Inflammatory macrophage (primary cell): Measurements from ENCODE around the gene ID1.
A peak's percentile ranks its signal among the peaks of the same experiment; 100 is the strongest.
"Not testable (repeated sequence)": the region's sequence is repeated elsewhere in the genome, so short reads cannot be mapped to it uniquely, and the experiment has no call there.

Experiments used
- DNase-seq, 2 donors: peaks; one replicate each; pipeline ENCODE4 v3.0.0-alpha.2; 2020 to 2022

Gene ID1

DNA sequence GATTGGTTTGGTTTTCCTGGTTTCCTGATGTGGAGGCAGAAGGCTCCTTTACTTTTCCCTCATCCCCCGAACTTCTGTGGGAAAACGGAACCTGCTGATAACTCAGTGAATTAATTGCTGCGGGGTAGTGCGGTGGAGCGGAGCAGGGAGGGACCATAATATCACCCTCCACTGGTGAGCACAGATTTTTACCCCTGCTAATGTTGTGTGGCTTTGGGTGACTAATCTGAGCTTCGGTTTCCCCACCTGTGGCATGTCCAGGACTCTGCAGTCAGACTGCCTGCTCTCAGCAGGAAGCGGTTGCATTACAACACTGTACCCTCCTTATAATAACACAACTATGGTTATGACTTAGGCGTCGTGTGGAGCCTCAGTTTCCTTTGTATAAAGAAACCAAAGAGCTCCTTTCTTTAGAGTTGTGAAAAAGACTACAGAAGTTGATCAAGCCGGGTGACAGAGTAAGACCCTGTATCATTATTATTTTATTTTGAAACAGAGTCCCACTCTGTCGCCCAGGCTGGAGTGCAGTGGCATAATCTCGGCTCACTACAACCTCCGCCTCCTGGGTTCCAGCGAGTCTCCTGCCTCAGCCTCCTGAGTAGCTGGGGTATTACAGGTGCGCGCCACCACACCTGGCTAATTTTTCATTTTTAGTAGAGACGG is 2.2 kb upstream of the ID1 start:
- DNase-seq: no peak

DNA sequence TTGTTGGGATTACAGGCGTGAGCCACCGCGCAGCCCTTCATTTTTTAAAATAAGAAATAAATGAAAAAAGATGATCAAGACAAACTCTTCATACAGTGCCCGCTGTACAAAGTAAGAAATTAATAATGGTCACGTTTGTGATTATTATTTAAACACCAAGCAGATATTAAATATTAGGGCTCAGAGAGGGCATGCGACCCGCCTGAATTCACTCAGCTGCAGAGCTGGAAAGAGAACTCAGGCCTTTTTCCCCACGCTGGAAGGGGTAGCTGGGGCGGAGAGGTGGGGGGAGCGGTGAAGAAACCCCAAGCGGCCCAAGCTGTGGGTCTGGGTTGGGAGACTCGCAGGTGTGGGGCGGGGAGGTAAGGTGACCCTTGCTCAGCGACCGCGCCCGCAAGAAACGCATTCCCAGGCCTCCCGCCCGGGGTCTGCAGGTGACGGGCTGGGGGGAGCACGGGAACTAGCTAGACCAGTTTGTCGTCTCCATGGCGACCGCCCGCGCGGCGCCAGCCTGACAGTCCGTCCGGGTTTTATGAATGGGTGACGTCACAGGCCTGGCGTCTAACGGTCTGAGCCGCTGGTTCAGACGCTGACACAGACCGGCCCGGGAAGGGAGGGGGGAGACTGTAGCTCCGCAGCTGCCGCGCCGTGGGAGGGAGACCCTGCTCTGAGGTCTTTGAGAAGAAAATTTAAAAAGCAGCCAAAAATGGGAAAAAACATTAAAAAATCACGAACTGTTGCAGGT is 1.1 kb upstream of the ID1 start:
- DNase-seq: peak; percentile 67 to 79

DNA sequence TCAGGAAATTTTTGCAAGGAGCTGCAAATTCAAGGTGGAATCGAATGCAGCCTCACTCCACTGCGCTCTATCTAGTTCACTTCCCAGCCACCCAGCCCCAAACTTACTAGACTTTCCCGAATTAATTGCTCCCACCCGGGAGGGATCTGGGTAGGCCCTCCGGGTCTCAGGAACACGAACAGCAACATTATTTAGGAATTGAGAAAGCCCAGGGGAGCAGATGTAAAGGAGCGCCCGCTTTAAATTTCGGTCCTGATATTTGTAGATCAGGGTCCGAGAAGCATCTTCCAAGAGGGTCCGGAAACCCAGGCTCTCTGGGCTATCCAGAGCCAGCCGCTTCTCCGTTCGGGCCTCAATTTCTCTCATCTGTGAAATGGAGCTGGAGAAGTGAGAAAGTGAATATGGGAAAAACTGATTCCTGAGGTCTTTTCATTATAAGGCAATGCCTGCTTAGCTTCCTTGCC is 490 bp upstream of the ID1 start:
- no peak for DNase-seq

- DNase-seq: no peak
These were observed 1.1 kb downstream of the ID1 start for GRCh38 chr20:31605902-31606803.

GRCh38 chr20:31606804-31607639 is 1.9 kb downstream of the ID1 start:
- DNase-seq: no peak

- DNase-seq: no peak
These were observed 2.7 kb downstream of the ID1 start for GRCh38 chr20:31607640-31608250.

GRCh38 chr20:31608251-31608945 is 3.3 kb downstream of the ID1 start:
- DNase-seq: peak in 1 of 2 donors; percentile 17

DNA sequence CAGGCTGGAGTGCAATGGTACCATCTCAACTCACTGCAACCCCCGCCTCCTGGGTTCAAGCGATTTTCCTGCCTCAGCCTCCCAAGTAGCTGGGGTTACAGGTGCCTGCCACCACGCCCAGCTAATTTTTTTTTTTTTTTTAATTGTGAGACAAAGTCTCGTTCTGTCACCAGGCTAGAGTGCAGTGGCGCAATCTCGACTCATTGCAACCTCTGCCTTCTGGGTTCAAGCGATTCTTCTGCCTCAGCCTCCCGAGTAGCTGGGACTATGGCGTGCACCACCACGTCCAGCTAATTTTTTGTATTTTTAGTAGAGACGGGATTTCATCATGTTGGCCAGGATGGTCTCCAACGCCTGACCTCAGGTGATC is 7.2 kb downstream of the ID1 start:
- not testable (repeated sequence) for DNase-seq

DNA sequence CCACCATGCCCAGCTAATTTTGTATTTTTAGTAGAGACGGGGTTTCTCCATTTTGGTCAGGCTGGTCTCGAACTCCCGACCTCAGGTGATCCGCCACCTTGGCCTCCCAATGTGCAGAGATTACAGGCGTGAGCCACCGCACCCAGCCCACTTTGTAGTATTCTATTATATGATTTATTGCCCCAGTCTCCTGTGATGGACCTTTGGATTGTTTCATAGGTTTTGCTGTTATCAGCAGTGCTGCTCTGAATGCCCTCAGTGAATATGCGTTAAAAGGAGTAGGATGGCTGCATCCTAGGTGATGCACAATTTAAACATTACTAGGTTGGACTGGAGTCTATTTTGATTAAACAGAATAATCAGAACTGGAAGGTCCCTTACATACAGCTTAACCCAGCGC is 10.3 kb downstream of the ID1 start:
- DNase-seq: no peak

- peak; percentile 63 to 72 for DNase-seq
These were observed 12.5 kb downstream of the ID1 start for GRCh38 chr20:31617432-31618104.

DNA sequence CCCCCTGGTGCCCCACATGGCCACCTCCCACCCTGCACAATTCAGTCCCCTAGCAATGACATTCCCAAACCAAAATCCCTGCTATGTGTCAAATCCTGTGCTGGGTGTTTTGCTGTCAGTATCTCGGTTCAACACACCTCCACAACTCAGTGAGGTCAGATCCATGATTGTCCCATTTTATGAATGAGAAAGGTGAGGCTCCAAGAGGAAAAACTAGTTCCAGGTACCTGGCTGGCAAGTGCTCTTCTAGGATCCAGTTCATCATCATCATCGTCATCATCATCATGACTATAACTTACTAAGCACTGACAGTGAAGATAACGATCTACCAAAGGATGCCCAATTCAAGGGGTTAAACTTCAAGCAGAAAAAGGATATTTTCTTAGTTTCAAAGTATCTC is 15.2 kb downstream of the ID1 start:
- DNase-seq: no peak

DNA sequence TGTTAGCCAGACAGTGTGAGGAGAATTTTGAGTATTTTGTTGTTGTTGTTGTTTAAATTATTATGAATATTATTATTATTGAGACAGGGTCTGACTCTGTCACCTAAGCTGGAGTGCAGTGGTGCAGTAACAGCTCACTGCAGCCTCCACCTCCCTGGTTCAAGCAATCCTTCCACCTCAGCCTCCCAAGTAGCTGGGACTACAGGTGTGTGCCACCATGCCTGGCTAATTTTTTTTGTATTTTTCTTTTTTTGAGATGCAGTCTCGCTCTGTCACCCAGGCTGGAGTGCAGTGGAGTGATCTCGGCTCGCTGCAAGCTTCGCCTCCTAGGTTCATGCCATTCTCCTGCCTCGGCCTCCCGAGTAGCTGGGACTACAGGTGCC is 18.0 kb downstream of the ID1 start:
- not testable (repeated sequence) for DNase-seq

DNA sequence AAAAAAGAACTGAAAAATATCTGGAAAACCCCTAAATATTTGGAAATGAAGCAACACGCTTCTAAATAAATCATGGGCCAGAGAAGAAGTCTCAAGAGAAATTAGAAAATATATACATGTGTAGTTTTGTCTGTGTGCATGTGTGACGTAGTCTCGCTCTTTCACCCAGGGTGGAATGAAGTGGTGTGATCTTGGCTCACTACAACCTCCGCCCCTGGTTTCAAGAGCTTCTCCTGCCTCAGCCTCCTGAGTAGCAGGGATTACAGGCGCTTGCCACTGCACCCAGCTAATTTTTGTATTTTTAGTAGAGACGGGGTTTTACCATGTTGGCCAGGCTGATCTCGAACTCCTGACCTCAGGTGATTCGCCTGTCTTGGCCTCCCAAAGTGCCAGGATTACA is 21.4 kb downstream of the ID1 start:
- not testable (repeated sequence) for DNase-seq

- DNase-seq: not testable (repeated sequence)
These were observed 23.0 kb downstream of the ID1 start for GRCh38 chr20:31628057-31628456.

DNA sequence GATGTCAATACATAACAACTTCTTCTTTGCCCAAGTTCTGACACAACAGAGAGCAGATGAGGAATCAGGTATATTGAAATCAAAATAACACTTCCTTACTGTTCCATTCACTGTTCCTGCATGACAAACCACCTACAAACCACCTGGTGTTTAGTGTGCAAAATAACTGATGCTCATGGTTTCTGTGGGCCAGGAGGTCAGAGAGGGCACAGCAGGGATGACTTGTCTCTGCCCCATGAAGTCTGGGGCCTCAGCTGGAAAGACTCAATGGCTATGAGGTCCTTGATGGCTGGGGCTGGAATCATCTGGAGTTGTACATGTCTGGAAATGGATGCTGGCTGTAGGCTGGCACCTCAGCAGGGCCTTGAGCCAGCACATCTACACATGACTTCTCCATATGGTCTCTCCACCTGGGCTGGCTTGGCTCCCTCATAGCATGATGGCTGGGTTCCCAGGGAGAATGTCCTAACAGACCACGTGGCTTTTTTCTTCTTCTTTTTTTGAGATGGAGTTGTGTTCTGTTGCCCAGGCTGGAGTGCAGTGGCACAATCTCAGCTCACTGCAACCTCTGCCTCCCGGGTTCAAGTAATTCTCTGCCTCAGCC is 25.2 kb downstream of the ID1 start:
- DNase-seq: peak in 1 of 2 donors; percentile 11

GRCh38 chr20:31632548-31633338 is 27.7 kb downstream of the ID1 start:
- DNase-seq: no peak

GRCh38 chr20:31633339-31633914 is 28.3 kb downstream of the ID1 start:
- no peak for DNase-seq

GRCh38 chr20:31637660-31638059 is 32.6 kb downstream of the ID1 start, which contains the start of gene COX4I2:
TSS of gene COX4I2 (plus strand) at chr20:31637912. CDS start at chr20:31639018, 1,106 bp downstream.
- DNase-seq: no peak

- DNase-seq: no peak
These were observed 33.2 kb downstream of the ID1 start for GRCh38 chr20:31638317-31638716.
